Vagina (tissue), 2 donors: ENCODE results near the gene LRRC7.

ENCODE experiments used
- POLR2A ChIP-seq, 2 donors: fragments of 450-650 bp; IDR thresholded peaks; one replicate each; pipeline ENCODE4 v1.6.1; 2017; ENCODE audit warnings: antibody characterized with exemption in 2 of 2, mild to moderate bottlenecking in 2 of 2, moderate library complexity in 2 of 2
- POLR2AphosphoS5 ChIP-seq, 2 donors: sonication (generic); formaldehyde crosslinking; IDR thresholded peaks; one replicate each; pipeline ENCODE4 v1.9.0; 2017; ENCODE audit warnings: antibody characterized with exemption in 2 of 2, mild to moderate bottlenecking in 2 of 2, low read depth in 1 of 2; ENCODE audit not compliant: insufficient read depth in 1 of 2
- TF ChIP-seq, protein P1 (sequence below), 3 experiments: fragments of 450-650 bp in 2 of 3; fragments of 200-600 bp in 1 of 3; sonication (generic) in 1 of 3; IDR thresholded peaks; one replicate each; pipeline ENCODE4 v1.5.1; 2017 to 2019; ENCODE audit warnings: antibody characterized with exemption in 3 of 3, mild to moderate bottlenecking in 2 of 3, moderate library complexity in 2 of 3

- TF ChIP-seq, protein P1, sequence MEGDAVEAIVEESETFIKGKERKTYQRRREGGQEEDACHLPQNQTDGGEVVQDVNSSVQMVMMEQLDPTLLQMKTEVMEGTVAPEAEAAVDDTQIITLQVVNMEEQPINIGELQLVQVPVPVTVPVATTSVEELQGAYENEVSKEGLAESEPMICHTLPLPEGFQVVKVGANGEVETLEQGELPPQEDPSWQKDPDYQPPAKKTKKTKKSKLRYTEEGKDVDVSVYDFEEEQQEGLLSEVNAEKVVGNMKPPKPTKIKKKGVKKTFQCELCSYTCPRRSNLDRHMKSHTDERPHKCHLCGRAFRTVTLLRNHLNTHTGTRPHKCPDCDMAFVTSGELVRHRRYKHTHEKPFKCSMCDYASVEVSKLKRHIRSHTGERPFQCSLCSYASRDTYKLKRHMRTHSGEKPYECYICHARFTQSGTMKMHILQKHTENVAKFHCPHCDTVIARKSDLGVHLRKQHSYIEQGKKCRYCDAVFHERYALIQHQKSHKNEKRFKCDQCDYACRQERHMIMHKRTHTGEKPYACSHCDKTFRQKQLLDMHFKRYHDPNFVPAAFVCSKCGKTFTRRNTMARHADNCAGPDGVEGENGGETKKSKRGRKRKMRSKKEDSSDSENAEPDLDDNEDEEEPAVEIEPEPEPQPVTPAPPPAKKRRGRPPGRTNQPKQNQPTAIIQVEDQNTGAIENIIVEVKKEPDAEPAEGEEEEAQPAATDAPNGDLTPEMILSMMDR (IDR thresholded peaks at IDR 0.05), result no peak
- TF ChIP-seq POLR2A (IDR thresholded peaks at IDR 0.05), result no peak
- TF ChIP-seq POLR2AphosphoS5 (IDR thresholded peaks at IDR 0.05; ENCODE audit: insufficient read depth in 1 of 2, low read depth in 1 of 2), result no peak
These were observed 417.7 kb downstream of the LRRC7 start for GRCh38 chr1:69985376-69985775.
